ENCODE measurements around the gene DUSP10. TPM values are rescaled to one million over a fixed set of nuclear protein-coding genes. Genes with fewer than 3 reads are reported as not detected.

Gene DUSP10
- total RNA-seq, 1 donor from 2014 or later: 10.2 TPM

- Mint-ChIP-seq H3K4me3 (ENCODE audit: low read depth) (no peak overlapping the region), H3K27ac (no peak overlapping the region), H3K4me1 (ENCODE audit: low read depth) (no peaks in the 10 kb centered on the region)
These were observed 40.2 kb downstream of the DUSP10 start for GRCh38 chr1:221701570-221702186.

GRCh38 chr1:221700948-221701347 is 40.9 kb downstream of the DUSP10 start:
- no peak for DNase-seq (ENCODE audit: low spot score, unreplicated experiment)
- Mint-ChIP-seq H3K9me3 (ENCODE audit: low read depth) (no peaks in the 10 kb centered on the region), H3K27me3 (no peaks in the 10 kb centered on the region), H3K4me3 (ENCODE audit: low read depth) (no peak overlapping the region), H3K4me1 (ENCODE audit: low read depth) (no peaks in the 10 kb centered on the region), H3K36me3 (ENCODE audit: insufficient read depth) (peaks cover 17% of the 10 kb centered on the region), H3K27ac (no peak overlapping the region)
- no peak for TF ChIP-seq CTCF (IDR thresholded peaks at IDR 0.05; ENCODE audit: unreplicated experiment)

More at GRCh38 chr1:221701570-221702186, 40.2 kb downstream of the DUSP10 start:
- peaks cover 19% of the 10 kb centered on the region for H3K36me3 Mint-ChIP-seq (ENCODE audit: insufficient read depth)
- no peak for DNase-seq (ENCODE audit: low spot score, unreplicated experiment)
- no peaks in the 10 kb centered on the region for H3K27me3 Mint-ChIP-seq
- no peak for TF ChIP-seq CTCF (IDR thresholded peaks at IDR 0.05; ENCODE audit: unreplicated experiment)
- no peaks in the 10 kb centered on the region for H3K9me3 Mint-ChIP-seq (ENCODE audit: low read depth)

- no peak for TF ChIP-seq CTCF (IDR thresholded peaks at IDR 0.05; ENCODE audit: unreplicated experiment)
- Mint-ChIP-seq H3K4me3 (ENCODE audit: low read depth) (no peak overlapping the region), H3K27ac (no peak overlapping the region), H3K36me3 (ENCODE audit: insufficient read depth) (peaks cover 15% of the 10 kb centered on the region), H3K27me3 (no peaks in the 10 kb centered on the region), H3K4me1 (ENCODE audit: low read depth) (no peaks in the 10 kb centered on the region), H3K9me3 (ENCODE audit: low read depth) (no peaks in the 10 kb centered on the region)
- no peak for DNase-seq (ENCODE audit: low spot score, unreplicated experiment)
These were observed 41.4 kb downstream of the DUSP10 start for GRCh38 chr1:221700536-221700935.

- no peak overlapping the region for H3K4me3 Mint-ChIP-seq (ENCODE audit: low read depth)
- H3K9me3 Mint-ChIP-seq (ENCODE audit: low read depth): no peaks in the 10 kb centered on the region
- no peaks in the 10 kb centered on the region for H3K4me1 Mint-ChIP-seq (ENCODE audit: low read depth)
- H3K36me3 Mint-ChIP-seq (ENCODE audit: insufficient read depth): peaks cover 12% of the 10 kb centered on the region
- H3K27ac Mint-ChIP-seq: no peak overlapping the region
- DNase-seq (ENCODE audit: low spot score, unreplicated experiment): no peak
- H3K27me3 Mint-ChIP-seq: no peaks in the 10 kb centered on the region
- TF ChIP-seq CTCF (IDR thresholded peaks at IDR 0.05; ENCODE audit: unreplicated experiment): no peak
These were observed 41.8 kb downstream of the DUSP10 start for GRCh38 chr1:221699978-221700519.

GRCh38 chr1:221699577-221699976 is 42.3 kb downstream of the DUSP10 start:
- Mint-ChIP-seq H3K9me3 (ENCODE audit: low read depth) (no peaks in the 10 kb centered on the region), H3K27me3 (no peaks in the 10 kb centered on the region), H3K4me3 (ENCODE audit: low read depth) (no peak overlapping the region), H3K36me3 (ENCODE audit: insufficient read depth) (peaks cover 12% of the 10 kb centered on the region), H3K27ac (no peak overlapping the region), H3K4me1 (ENCODE audit: low read depth) (no peaks in the 10 kb centered on the region)
- TF ChIP-seq CTCF (IDR thresholded peaks at IDR 0.05; ENCODE audit: unreplicated experiment): no peak
- DNase-seq (ENCODE audit: low spot score, unreplicated experiment): no peak

Data from progenitor cell of endocrine pancreas (in vitro differentiated cells).